OCI-M2 (cell line): ENCODE measurements around the gene SLC37A1.

Source experiments
- DNase-seq: peaks from one replicate; lab custom pipeline; 2025; ENCODE audit not compliant: unreplicated experiment; lab: John Stamatoyannopoulos, UW

The SLC37A1 gene

GRCh38 chr21:42572906-42573495 is 59.3 kb downstream of the SLC37A1 start:
- DNase-seq = no peak

GRCh38 chr21:42574234-42575027 is 60.8 kb downstream of the SLC37A1 start:
- DNase-seq = no peak

- no peak for DNase-seq
Observed at GRCh38 chr21:42575111-42575510, 61.5 kb downstream of the SLC37A1 start.

- no peak for DNase-seq
Observed at GRCh38 chr21:42576639-42577038, 63.0 kb downstream of the SLC37A1 start.

- no peak for DNase-seq
Observed at GRCh38 chr21:42578034-42578433, 64.4 kb downstream of the SLC37A1 start.

GRCh38 chr21:42578761-42579415 is 65.2 kb downstream of the SLC37A1 start:
- no peak for DNase-seq

GRCh38 chr21:42579456-42580075 is 65.9 kb downstream of the SLC37A1 start:
- no peak for DNase-seq

- DNase-seq = no peak
Observed at GRCh38 chr21:42580076-42580792, 66.6 kb downstream of the SLC37A1 start.

GRCh38 chr21:42580793-42581321 is 67.2 kb downstream of the SLC37A1 start:
- DNase-seq = no peak

GRCh38 chr21:42581336-42581992 is 67.8 kb downstream of the SLC37A1 start:
- no peak for DNase-seq

- DNase-seq = no peak
Observed at GRCh38 chr21:42581993-42582786, 68.5 kb downstream of the SLC37A1 start.

GRCh38 chr21:42582787-42583476 is 69.3 kb downstream of the SLC37A1 start:
- DNase-seq = no peak

- no peak for DNase-seq
Observed at GRCh38 chr21:42583477-42584295, 70.0 kb downstream of the SLC37A1 start.

- DNase-seq = no peak
Observed at GRCh38 chr21:42584296-42584641, 70.6 kb downstream of the SLC37A1 start.

GRCh38 chr21:42585881-42586280 is 72.2 kb downstream of the SLC37A1 start:
- no peak for DNase-seq

GRCh38 chr21:42586406-42586805 is 72.8 kb downstream of the SLC37A1 start:
- no peak for DNase-seq

- no peak for DNase-seq
Observed at GRCh38 chr21:42587036-42587435, 73.4 kb downstream of the SLC37A1 start.
